ENCODE results near the gene RTL3. TPM values are rescaled to one million over a fixed set of nuclear protein-coding genes. Genes with fewer than 3 reads are reported as not detected.

RTL3 gene
- total RNA-seq, 2 experiments from 2014 or later = 0.12 to 0.14 TPM

Other genes starting within 250 kb of the RTL3 start
- gene LPAR4, start 88.4 kb upstream of the RTL3 start, total RNA-seq = under 1 TPM in 1 of 2 experiments, not detected in 1; 0.40 TPM